Umbilical cord (tissue), 2 donors: ENCODE measurements around the gene PROSER3. TPM values are rescaled to one million over a fixed set of nuclear protein-coding genes. Genes with fewer than 3 reads are reported as not detected.

Experiments used
- DNase-seq: peaks from one replicate; pipeline ENCODE4 v3.0.0-alpha.2; 2015; ENCODE audit warnings: low spot score
- total RNA-seq: library from RNA; depleted of rRNA; stranded (reverse); fragments of >200 nt; gene quantifications from one replicate; pipeline ENCODE4 v1.2.3, GENCODE V29; 2014; ENCODE audit warnings: low replicate concordance; ENCODE audit not compliant: insufficient read depth

Gene PROSER3
- total RNA-seq, 1 donor from 2014 or later = 15.9 TPM

DNA sequence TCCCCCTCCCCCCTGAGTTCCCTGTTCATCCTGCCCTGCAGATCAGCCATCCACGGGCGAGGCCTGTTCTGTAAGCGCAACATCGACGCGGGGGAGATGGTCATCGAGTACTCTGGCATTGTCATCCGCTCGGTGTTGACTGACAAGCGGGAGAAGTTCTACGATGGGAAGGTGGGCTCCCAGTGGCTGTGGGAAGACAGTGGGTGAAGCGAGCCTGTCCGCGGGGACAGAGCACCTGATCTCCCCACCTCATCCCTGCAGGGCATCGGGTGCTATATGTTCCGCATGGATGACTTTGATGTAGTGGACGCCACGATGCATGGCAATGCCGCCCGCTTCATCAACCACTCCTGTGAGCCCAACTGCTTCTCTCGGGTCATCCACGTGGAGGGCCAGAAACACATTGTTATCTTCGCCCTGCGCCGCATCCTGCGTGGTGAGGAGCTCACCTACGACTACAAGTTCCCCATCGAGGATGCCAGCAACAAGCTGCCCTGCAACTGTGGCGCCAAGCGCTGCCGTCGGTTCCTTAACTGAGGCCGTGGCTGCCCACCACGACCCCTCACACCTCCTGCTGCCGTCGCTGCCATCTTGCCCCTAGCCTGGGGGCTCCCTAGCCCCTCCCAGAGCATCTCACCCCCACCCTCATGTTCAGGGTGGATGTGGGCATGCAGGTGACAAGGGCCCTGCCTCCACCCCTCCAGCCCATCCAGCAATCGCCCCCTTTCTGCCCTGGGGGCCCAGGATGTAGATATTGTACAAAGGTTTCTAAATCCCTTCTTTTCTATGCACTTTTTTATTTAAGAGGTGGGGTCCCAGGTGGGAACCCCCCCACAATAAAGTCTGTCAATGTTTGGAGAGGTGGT is 19.7 kb upstream of the PROSER3 start:
- DNase-seq = no peak

DNA sequence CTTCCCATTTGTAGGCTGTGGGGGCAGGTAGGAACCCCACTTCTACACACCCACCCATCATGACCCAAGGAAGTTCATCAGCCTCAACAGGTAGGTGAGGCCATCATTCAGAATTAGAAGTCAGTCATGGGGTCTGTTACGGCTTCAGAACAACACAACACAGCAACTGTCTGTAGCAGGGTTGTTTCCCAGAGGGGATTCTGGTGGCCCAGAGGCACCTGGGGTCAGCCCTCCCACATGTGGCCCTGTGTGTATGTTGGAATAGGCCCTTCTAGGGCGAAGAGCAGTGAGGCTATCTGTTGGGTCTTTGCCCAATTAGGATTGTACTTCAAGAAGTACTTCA is 19.1 kb upstream of the PROSER3 start:
- no peak for DNase-seq

DNA sequence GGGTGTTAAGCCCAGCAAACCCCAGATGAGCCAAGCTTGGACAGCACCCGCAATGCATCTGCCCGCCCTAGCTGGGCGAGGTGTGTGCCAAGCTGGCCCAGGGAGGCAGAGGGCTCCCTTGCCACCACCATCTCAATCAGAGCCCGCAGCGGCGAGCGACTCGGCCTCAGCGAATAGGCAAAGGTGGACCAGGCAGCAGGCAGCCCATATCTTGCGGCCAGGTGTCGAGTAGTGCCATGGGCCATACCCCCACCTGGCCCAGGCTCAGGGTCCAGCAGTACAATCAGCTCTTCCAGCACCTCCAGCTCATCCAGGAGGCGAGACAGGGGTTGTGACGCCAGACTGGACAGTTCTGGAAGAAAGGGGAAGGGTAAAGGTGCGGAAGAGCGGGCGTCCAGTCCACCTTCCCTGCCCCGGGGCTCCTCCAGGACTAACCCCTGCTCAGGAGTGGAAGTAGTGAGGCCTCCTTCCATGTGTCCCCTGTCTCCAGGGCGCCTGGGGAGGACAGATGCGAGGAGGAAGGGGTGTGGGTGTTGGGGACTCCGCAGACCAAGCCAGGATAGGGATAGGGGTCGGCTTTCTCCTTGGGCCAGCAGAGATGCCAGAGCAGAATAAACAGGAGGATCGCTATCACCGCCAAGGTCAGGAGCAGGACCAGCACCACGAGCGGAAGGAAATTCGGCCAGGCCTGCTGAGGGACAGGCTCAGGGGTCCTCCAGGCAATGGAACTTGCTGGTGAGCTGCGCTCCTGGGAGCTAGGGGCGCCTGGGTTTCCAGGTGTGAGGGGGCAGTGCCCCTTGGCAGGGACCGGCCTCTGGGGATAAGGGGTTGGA is 18.5 kb upstream of the PROSER3 start:
- DNase-seq = no peak

DNA sequence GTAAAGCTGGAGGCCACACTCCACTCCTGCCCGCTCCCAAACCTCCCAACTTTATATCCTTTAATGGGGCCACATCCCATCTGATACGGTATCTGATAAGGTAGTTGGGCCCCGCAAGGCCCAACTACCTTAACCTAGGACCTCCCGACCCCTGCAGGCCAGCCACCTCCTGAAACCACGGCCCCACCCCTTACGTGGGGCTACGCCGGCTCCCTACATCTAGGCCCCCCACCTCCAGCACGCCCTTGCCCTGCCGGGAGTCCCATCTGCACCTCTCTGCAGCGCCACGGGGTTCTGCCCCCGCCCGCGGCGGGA is 17.9 kb upstream of the PROSER3 start:
- no peak for DNase-seq

DNA sequence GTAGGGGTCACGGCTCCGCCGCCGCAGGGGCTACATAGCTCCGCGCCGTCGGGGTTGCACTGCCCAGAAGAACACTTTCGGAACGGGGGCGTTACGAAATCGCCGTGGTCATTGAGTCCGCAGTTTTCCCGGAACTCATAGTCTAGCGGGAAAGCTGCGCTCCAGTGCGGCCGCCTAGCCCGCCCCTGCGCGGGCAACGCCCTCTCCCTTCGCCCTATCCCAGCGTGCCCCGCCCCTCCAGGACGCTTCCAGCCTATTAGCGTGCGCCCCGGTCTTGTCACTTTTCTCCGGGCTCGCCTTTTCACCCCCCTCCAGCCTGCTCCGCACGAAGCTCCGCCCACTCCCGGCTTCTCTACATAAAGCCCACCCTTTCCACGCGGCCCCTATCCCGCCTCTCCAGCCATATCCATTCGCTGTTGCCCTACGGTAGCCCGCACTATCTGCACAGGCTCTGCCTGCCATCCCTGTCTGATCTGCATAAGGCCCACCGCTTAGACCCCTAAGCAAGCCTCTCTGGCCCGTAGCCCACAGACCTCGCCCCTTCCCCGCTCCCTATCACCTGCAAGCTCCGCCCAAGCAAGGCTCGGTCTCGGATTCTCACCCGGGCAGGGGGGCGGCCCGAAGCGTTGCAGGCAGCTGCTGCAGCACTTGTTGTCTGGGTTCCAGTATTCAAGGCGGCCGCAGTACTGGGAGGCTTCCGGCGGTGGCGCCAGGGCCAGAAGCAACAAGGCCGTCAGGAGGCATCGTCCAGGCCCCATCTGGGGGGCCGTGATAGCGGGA is 17.4 kb upstream of the PROSER3 start:
- DNase-seq = peak; percentile 99

DNA sequence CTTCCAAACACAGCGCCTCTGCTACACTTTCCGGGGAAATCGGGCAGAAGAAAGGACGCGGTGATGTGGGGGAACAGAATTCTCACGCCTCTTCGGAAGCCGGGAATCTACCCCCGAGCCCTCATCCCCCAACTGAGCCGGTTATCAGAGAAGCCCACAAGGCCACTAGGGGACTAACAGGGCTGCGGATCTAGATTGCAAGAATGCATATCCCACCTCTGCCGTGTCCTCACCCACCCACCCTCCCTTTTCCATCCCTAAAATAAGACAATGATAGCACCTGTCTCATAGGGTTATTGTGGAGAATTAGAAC is 16.8 kb upstream of the PROSER3 start:
- no peak for DNase-seq

DNA sequence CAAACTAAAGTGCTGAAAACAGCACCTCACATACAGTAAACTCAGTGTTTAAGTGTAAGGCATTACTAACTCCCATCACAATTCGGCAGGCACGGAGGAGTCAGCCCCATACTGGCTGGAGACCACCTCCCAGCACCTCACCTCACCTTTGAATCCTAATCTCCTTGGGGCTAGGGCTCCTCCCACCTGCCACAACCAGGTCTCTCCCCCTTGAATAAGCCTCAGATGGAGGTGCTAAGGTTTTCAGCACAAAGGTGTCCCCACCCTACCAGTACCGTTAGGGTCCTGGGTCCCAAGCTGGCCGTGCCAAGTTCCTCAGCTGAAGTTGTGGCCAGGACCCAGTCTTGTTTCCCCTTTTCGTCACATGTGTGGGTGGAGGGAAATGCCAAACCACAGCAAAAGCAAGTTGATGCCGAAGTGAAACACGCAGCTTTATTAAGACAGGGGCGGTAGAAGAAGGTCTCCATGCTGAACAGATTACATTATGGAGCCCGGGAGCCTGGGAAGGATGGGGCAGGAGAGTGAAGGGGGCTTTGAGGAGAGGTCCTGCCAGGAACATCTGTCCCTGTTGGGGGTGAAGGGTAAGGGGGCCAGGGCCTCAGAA is 15.8 kb upstream of the PROSER3 start, which contains the start of gene IGFLR1:
Gene IGFLR1, minus strand, starts transcription at position 332 of the 604 bp plus-strand sequence. CDS start 1,272 bp downstream, outside the sequence.
- DNase-seq = peak; percentile 32

DNA sequence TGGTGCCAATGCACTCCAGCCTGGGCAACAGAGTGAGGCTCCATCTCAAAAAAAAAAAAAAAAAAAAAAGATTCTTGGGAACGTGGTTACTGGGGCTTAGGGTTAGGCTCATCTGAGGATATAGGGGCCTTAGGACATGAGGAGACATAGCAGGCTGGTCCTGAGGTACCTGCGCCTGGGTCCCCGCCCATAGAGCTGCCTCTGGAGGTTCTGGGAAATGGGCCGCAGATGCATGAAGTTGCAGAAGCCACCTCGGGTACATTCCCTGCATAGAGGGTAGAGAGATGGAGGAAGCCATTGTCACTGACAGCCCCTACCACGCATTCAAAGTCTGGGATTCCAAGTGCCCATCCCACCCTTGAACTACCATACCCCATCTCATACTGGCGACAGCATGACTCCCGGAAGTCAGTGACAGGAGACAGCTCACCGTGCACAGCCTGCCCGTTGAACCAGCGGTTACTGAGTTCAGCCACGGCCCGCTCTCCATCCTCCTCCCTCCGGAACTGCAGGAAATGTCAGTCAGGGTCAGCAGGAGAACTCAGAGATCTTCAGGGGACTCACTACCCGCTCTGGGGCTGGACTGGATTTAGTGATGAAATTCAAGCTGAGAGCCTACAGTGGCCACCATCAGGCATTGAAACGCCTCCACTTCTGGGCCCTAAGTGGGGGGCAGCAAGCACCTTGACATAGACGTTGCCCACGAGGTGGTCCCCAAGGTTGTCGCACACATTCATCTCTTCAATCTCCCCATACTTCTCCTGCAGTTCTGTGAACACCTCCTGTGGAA is 14.1 kb upstream of the PROSER3 start:
- no peak for DNase-seq

DNA sequence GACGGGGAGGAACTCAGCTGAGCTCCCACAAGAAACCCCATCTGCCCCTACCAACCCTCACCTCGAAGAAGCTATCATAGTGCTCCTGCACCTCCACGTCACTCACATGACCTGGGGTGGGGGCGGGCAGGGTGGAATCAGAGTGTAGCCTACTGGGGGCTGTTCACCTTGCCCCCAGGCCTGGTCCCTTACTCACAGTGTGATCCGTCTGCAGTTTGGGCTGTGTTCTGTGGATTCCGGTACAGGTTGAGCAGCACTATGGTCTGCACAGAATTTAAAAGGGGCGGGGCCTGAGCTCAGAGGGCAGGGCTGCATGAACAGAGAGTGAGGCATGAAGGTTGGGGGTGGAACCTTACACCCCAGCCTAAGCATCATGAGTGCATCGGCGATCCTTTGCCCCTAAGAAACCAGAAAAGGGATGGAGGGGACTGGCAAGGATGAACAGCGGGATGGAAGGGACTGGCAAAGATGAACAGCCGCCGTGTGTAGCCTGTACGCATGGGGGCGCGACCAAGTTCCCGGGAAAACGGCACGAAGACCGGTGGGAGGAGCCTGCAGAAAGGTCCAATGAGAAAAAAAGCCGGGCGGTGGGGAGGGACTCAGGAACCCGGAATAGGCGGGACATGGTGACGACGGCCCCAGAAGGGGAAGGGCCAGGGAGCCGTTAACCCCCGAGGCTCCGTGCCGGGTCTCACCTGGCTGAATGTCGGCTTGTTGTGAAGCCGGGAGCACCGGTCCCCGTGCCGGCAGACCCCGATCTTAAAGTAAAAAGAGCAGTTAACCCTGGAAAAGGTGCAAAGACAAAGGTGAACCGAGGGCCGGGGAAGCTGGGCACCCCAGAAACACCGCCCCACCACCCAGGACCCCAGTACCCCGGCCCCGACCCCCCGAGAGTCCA is 13.3 kb upstream of the PROSER3 start:
- DNase-seq = peak; percentile 98

DNA sequence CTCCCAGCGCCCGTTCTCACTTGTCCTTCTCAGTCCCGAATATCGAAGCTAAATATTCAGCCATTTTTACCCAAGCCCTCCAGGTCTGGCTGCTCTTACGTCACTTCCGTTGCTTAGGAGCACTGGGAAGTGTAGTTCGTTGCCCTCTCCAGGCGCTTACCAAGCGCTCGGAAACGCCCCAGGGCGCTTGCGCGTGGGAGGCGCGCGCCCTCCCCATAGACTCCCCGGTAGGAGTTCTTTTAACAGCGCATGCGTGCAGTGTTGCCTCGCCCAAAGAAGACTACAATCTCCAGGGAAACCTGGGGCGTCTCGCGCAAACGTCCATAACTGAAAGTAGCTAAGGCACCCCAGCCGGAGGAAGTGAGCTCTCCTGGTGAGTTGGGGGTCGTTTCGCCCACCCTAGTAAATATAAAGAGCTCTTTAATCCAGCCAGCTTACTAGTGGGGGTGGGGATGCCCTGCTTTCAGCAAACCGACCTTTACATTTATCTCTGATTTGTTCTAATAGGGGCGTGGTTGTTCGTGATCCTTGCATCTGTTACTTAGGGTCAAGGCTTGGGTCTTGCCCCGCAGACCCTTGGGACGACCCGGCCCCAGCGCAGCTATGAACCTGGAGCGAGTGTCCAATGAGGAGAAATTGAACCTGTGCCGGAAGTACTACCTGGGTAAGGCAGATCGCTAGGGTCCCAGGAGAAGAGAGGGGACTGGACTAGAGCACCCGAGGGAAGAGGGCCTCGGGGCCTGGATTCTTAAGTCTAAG is 12.5 kb upstream of the PROSER3 start, which contains the start of the genes PSENEN and U2AF1L4:
Gene PSENEN, plus strand, starts transcription at position 324 of the 759 bp plus-strand sequence. Its CDS starts 280 bp downstream, at position 604.
Gene U2AF1L4, minus strand, starts transcription at position 91 of the 759 bp plus-strand sequence. Its CDS starts 27 bp downstream, at position 64.
- DNase-seq = peak; percentile 100

DNA sequence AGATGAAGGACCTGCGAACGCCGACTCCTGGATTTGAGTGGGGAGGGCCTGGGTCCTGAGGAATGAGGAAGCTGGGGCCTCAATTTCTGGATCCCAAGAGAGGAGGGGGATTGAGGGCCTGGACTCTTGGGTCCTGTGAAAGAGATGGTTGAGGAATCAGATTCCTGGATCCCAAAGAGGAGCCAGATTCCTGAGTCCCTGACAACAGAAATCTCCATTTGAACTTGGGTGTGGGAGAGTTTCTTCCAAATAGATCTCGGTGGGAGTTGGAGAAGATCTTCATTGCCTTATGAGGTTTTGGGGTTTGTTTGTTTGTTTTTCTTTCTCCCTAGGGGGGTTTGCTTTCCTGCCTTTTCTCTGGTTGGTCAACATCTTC is 11.9 kb upstream of the PROSER3 start:
- no peak for DNase-seq

DNA sequence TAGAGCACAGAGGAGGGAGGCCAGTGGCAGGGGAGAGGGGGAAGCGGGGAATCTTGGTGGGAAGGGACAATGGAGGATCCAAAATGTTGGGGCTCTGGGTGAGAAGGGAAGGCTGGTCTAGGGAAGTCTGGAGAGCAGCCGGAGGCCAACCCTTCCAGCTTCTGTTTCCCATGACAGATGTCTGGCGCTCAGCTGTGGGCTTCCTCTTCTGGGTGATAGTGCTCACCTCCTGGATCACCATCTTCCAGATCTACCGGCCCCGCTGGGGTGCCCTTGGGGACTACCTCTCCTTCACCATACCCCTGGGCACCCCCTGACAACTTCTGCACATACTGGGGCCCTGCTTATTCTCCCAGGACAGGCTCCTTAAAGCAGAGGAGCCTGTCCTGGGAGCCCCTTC is 11.4 kb upstream of the PROSER3 start:
- DNase-seq = no peak

DNA sequence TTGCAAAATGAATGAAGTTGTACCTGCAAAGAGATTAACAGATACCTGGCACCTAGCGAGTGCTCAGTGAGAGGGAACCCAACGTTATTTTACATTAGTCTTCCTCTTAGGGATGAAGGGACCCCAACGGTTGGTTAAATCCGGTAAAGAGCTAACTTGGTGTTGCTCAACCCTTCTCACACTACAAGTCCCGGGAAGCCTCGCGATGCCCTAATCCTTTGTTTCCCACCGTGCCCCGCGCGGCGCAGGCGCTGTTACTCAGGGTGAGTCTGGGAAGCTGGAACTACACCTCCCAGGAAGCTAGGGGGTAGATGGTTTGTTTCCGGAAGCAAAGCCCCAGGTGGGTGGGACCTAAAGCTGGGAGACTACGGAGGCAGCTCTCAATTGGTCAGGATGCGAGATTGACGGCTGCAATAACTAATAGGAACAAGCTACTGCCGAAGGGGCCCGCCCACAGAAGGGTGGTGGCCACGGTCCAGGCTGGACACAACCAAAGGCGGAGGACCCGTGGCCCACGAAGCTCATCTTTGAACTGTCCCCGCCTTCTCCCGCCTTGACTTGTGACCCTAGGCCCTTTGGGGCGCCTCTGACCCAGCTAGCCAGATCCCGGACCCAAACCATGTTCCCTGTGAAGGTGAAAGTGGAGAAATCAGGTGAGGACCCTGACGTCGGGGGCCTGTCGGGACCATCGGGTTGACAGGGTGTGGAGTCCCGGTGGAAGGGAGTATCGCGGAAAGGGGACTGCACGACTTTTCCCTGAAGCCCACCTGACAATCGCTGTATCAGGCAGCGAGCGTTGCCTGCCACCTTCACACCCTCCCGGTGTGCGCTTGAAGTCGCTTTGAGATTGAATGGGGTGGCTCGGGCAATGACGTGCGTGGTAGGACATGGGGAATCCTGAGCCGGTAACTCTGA is 9.6 kb upstream of the PROSER3 start, which contains the start of gene LIN37:
Gene LIN37, plus strand, starts transcription at position 471 of the 915 bp plus-strand sequence. Its CDS starts 149 bp downstream, at position 620.
- peak; percentile 100 for DNase-seq

DNA sequence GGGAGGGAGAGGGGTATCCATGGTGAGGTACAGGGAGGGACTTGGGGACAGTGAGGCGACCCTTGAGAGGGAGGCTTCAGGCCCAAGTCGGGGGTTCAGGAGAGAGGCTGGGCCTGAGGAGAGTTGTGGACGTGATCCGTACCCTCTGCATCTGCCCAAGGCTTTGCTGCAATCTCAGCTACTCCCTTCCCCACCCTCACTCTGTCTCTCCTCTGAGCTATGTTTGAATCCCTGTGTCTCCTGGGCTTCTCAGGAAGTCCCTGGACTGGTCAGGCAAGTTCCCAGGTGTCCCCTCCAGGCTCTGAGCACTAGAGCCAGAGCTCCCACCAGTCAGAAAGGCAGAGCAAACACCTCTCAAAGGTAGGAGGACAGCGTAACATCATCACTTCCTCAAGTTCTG is 7.8 kb upstream of the PROSER3 start:
- no peak for DNase-seq

DNA sequence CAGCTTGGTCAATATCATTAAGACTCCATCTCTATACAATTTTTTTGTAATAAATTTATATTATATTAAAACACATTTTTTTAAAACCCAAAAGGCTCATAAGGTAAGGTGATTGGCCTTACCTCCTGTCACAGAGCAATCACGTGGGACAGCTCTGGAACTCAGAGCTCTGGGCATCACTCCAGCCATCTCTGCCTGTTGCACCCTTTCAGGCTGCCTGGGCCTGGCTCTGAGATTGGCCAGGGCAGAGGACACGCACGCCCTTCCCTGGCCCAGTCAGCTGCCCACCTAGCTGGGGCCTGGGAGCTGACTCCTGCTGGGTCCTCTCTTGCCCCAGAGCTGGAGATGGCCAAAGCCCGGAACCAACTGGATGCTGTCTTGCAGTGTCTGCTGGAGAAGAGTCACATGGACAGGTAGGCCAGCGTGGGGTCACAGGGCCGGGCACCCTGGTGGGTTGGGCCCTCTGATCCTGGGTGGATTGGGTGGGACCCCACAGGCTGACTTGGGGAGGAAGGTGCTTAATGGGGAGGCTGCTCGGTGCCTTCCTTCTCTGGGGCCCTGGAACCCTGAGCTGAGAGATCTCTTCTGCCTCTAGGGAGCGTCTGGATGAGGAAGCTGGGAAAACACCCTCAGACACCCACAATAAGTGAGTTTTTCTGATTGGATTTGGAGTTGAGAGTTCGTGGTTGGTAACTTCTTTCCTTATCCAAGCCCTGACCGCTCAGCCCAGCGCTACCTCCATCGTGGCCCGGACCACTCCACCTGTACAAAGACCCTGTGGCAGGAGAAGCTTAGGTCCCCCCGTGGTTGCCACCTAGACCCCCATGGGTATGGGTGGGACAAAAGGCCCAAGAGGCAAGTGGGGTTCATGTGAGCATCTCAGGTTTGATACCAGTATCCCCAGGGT is 5.9 kb upstream of the PROSER3 start:
- no peak for DNase-seq

DNA sequence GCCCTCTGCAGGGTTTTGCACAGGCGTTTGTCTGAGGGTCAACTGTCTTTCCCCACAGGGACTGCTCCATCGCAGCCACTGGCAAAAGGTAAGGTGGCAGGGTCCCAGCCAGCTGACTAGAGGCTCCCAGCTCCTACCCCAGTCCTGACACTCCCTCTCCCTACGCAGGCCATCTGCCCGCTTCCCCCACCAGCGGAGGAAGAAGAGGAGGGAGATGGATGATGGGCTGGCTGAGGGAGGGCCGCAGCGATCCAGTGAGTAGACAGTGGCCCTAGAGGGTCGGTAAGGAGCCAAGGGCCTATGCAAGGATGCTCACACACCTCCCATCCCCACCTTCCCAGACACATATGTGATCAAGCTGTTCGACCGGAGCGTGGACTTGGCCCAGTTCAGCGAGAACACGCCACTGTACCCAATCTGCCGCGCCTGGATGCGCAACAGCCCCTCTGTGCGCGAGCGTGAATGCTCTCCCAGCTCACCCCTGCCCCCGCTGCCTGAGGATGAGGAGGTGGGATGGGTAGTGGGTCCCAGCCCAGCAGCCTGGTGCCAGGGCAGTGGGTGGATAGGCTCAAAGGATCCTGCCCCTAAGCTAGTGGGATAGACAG is 5.1 kb upstream of the PROSER3 start:
- no peak for DNase-seq
